Bronchial epithelial cell (primary cell): ENCODE measurements around the gene R3HDM2. TPM values are rescaled to one million over a fixed set of nuclear protein-coding genes. Genes with fewer than 3 reads are reported as not detected.
A peak's percentile ranks its signal among the peaks of the same experiment; 100 is the strongest.
"Not testable (repeated sequence)": the region's sequence is repeated elsewhere in the genome, so short reads cannot be mapped to it uniquely, and the experiment has no call there.

Source experiments
- DNase-seq: peaks from one replicate; pipeline ENCODE4 v3.0.0-alpha.2; 2010; ENCODE audit warnings: low read depth
- FAIRE-seq: peaks from 2 replicates; lab custom pipeline; 2011; peaks lifted over from hg19 to GRCh38; lab: Jason Lieb, UNC
- H3K27me3 ChIP-seq: 2 replicates; pipeline ENCODE4 v1.5.1; 2011; ENCODE audit warnings: low read length; ENCODE audit not compliant: control insufficient read depth, insufficient read depth
- H3K36me3 ChIP-seq: 2 replicates; pipeline ENCODE4 v1.5.1; 2011; ENCODE audit warnings: low read length; ENCODE audit not compliant: control insufficient read depth, insufficient read depth
- H3K4me3 ChIP-seq: 2 replicates; pipeline ENCODE4 v1.5.1; 2011; ENCODE audit warnings: mild to moderate bottlenecking, low read depth, low read length, control low read depth
- CTCF ChIP-seq: IDR thresholded peaks from 2 replicates; pipeline ENCODE4 v1.5.1; 2011; ENCODE audit warnings: mild to moderate bottlenecking, moderate library complexity, low read length, control low read depth, inconsistent platforms; ENCODE audit not compliant: insufficient read depth, severe bottlenecking
- total RNA-seq: library from RNA; depleted of rRNA; stranded (reverse); fragments of >200 nt; gene quantifications from 2 replicates; pipeline ENCODE4 v1.2.1, GENCODE V29; 2014

Gene R3HDM2
- total RNA-seq, 1 donor from 2014 or later = 5.5 TPM

DNA sequence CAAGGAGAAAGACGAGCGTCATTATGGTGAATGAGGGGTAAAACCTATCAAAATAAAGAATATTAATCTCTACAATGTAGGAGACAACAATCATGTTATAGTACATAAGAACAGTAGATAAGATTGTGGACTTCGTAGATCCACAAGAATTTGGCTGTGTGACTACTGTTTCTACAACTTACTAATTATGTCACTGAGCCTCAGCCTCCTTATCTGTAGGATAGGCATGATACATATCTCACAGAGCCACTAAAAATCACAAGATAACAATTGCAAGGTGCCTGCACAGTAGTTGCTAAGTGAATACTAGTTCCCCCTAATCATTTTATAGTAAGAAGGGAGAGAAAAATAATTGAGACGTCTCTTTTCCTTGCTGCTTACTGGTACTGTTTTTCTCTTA lies 101.6 kb downstream of the R3HDM2 start:
- no peak for TF ChIP-seq CTCF
- Histone ChIP-seq H3K4me3 (no peak overlapping the region), H3K27me3 (no peaks in the 10 kb centered on the region), H3K36me3 (no peaks in the 10 kb centered on the region)
- DNase-seq = no peak
- no peak for FAIRE-seq

GRCh38 chr12:57325395-57325794 lies 105.4 kb downstream of the R3HDM2 start:
- no peaks in the 10 kb centered on the region for H3K36me3 ChIP-seq
- TF ChIP-seq CTCF = no peak
- no peak for DNase-seq
- H3K4me3 ChIP-seq = no peak overlapping the region
- FAIRE-seq = no peak
- no peaks in the 10 kb centered on the region for H3K27me3 ChIP-seq

DNA sequence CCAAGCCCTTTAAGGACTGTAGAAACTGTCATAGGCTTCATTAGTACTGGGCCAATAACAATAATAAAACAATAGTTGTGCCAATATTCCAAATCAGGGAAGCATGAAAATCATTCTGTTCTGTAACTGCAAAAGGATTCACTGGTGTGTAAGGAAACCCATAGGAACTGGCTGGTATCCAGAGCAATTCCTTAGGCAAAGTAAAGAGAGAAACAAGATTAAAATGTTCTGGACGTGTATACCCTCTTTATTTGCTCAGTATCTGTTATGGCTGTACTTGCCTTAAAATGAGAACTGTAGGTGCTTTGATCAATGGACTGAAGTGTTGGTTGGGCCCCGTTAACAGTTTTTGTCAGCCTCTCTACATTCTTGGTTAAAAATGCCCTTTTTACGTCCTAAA lies 107.4 kb downstream of the R3HDM2 start:
- Histone ChIP-seq H3K36me3 (no peaks in the 10 kb centered on the region), H3K4me3 (no peak overlapping the region), H3K27me3 (no peaks in the 10 kb centered on the region)
- TF ChIP-seq CTCF = no peak
- FAIRE-seq (no peak), DNase-seq (no peak)

DNA sequence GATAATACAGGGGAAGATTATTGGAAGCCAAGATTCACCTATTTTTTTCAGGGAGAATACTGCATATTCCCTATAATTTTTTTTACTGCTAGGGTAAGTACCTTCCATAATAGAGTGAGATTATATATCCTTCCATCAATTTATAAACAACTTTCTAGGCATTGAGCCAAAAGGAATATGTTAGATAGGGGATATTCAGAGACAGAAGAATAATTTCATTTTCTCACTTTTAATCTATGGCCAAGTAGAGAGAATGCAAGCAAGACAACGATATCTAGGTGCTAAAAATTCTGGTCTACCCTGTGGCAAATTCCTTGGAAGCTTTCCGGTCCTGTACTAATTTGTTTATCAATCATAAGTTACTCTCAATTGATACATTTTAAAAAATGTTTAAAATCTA lies 110.2 kb downstream of the R3HDM2 start:
- Histone ChIP-seq H3K27me3 (no peaks in the 10 kb centered on the region), H3K36me3 (no peaks in the 10 kb centered on the region), H3K4me3 (no peak overlapping the region)
- FAIRE-seq (no peak), DNase-seq (no peak)
- no peak for TF ChIP-seq CTCF

DNA sequence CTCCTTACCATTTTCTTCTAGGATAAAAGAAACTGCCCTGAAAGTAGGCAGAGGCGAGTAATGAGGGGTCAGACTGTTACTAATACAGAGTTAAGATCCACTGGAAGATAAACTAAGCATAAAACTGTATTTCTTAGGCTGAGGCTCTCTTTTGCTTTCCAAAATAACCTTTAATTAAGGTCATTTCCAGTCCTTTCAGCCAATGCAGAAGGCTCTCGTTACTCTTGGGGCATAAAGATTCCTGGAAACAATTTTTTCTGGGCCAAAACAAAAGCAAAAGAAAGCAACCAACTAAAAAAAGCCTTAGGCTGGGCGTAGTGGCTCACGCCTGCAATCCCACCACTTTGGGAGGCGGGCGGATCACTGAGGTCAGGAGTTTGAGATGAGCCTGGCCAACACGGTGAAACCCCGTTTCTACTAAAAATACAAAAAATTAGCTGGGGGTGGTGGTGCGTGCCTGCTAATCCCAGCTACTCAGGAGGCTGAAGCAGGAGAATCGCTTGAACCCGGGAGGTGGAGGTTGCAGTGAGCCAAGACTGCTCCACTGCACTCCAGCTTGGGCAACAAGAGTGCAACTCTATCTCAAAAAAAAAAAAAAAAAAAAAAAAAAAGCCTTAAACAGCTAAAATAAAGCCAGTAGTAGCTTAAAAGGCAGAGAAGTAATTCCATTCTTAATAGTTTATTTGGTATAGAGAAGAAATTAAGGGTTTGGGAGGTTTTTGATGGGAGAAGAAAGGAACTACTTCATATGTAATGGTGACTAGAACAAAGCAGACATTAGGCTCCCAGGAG lies 111.0 kb downstream of the R3HDM2 start:
- FAIRE-seq = no peak
- no peak for DNase-seq
- Histone ChIP-seq H3K27me3 (no peaks in the 10 kb centered on the region), H3K4me3 (no peak overlapping the region), H3K36me3 (no peaks in the 10 kb centered on the region)
- no peak for TF ChIP-seq CTCF

GRCh38 chr12:57315681-57316080 lies 115.2 kb downstream of the R3HDM2 start:
- FAIRE-seq (no peak), DNase-seq (peak; percentile 60)
- H3K4me3 ChIP-seq = no peak overlapping the region
- no peaks in the 10 kb centered on the region for H3K27me3 ChIP-seq
- no peak for TF ChIP-seq CTCF
- H3K36me3 ChIP-seq = no peaks in the 10 kb centered on the region

GRCh38 chr12:57312287-57312686 lies 118.6 kb downstream of the R3HDM2 start:
- FAIRE-seq, DNase-seq, H3K36me3 ChIP-seq, H3K4me3 ChIP-seq, H3K27me3 ChIP-seq: not testable (repeated sequence)
